ENCODE results near the gene HNRNPUL2. TPM values are rescaled to one million over a fixed set of nuclear protein-coding genes. Genes with fewer than 3 reads are reported as not detected.
A peak's percentile ranks its signal among the peaks of the same experiment; 100 is the strongest.

Gene HNRNPUL2
- polyA plus RNA-seq, 3 donors, result 0.33 to 13.8 (median 0.88) TPM

DNA sequence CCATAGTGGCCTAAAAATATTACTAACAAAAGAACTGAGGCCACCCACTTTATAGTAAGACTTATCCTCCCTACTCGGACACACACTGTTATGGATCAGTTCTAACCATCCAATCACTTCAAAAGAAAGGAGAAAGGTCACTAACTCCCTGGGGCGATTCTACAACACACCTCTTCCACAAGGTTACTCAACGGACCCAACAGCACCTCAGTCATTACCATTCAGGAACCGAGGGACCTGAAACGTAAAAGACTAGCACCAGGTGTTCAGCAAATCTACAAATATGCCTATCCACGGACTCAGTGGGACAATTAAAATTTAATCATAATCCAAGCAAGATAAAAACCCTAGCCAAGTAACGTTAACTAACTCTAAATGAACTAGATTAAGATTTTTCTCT lies 1.6 kb downstream of the HNRNPUL2 start:
- peaks cover 37 to 43% of the 10 kb centered on the region in 2 donors for H3K36me3 ChIP-seq (replicated peaks in 1 of 2; ENCODE audit: control insufficient read depth in 1 of 2, insufficient read depth in 2 of 2, low read length in 2 of 2)
- peaks cover 37 to 43% of the 10 kb centered on the region in 2 donors for H3K36me3 Mint-ChIP-seq
- intact Hi-C loops (cut with micrococcal nuclease), result loop anchor here (1.0 to 5.0 kb wide), 2 partner anchors 15 to 47 kb away; partner anchors contain the start of gene TAF6L (in 2 of the 2)
- peaks cover 43% of the 10 kb centered on the region for H3K4me1 Mint-ChIP-seq
- H3K9ac ChIP-seq (ENCODE audit: insufficient read depth, low read length, poor library complexity, severe bottlenecking), result peak overlapping the region; percentile 91
- H3K27ac ChIP-seq (ENCODE audit: low read depth in 1 of 2, low read length in 2 of 2), result peak overlapping the region; percentile 88 to 91
- peak overlapping the region; percentile 100 for H3K4me2 ChIP-seq (replicated peaks; ENCODE audit: extremely low read depth, low read length, poor library complexity, severe bottlenecking)
- DNase-seq, result no peak
- H2AFZ ChIP-seq (ENCODE audit: insufficient read depth, low read depth, low read length, poor library complexity, severe bottlenecking), result no peak overlapping the region
- TF ChIP-seq CTCF (IDR thresholded peaks at IDR 0.05), result no peak
- no peaks in the 10 kb centered on the region for H3K27me3 ChIP-seq (ENCODE audit: control insufficient read depth in 2 of 2, insufficient read depth in 2 of 2, low read length in 2 of 2)
- H4K20me1 ChIP-seq (ENCODE audit: insufficient read depth, low read length), result peaks cover 60% of the 10 kb centered on the region
- H3K4me3 ChIP-seq (replicated peaks in 1 of 3; ENCODE audit: low read depth in 2 of 3, low read length in 3 of 3), result peak overlapping the region; percentile 84 to 97 (median 91)
- peaks cover 82% of the 10 kb centered on the region for H3K79me2 ChIP-seq (ENCODE audit: insufficient read depth, low read length)
- peaks cover 0 to 3% (median 0%) of the 10 kb centered on the region in 7 donors for H3K9me3 Mint-ChIP-seq
- no peaks in the 10 kb centered on the region for H3K27me3 Mint-ChIP-seq (ENCODE audit: low read depth in 3 of 3)
- peaks cover 36 to 45% of the 10 kb centered on the region in 2 donors for H3K4me1 ChIP-seq (ENCODE audit: control insufficient read depth in 1 of 2, insufficient read depth in 2 of 2, low read length in 2 of 2)
- H3K27ac Mint-ChIP-seq, result peak overlapping the region; percentile 32 to 98 (median 92)
- H3K9me3 ChIP-seq (replicated peaks in 1 of 2; ENCODE audit: control insufficient read depth in 1 of 2, insufficient read depth in 1 of 2, low read length in 2 of 2), result no peaks in the 10 kb centered on the region
- WGBS (ENCODE audit: insufficient coverage), result 2% methylated on average over 7 of the region's 7 CpGs
- H3K4me3 Mint-ChIP-seq, result peak overlapping the region; percentile 91 to 98

DNA sequence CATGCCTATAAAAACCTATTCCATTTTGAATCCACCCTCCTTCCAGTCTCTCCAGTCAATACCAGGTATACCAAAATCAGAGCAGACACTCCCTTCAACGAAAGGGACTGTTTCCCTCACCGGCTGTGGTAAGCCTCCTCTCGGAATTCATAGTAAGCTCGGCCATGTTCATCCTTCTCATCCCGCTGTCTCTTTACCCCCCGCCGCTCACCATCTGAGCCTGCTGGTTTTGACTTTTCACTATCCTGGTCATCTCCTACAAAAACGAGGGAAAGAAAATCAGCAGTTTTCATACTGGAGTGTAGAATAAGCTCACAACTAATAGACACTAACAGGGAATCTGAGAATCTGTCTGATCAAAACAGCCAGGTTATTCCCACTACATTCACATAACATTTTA lies 3.1 kb downstream of the HNRNPUL2 start:
- H3K27ac ChIP-seq (ENCODE audit: low read depth in 1 of 2, low read length in 2 of 2), result peak overlapping the region in 1 of 2 donors; percentile 6
- Mint-ChIP-seq H3K36me3 (peaks cover 48 to 58% of the 10 kb centered on the region in 2 donors), H3K27ac (peak overlapping the region in 3 of 7 donors; percentile 4 to 87 (median 19)), H3K9me3 (peaks cover 0 to 3% (median 0%) of the 10 kb centered on the region in 7 donors), H3K4me1 (peaks cover 31% of the 10 kb centered on the region), H3K4me3 (no peak overlapping the region), H3K27me3 (ENCODE audit: low read depth in 3 of 3) (no peaks in the 10 kb centered on the region)
- DNase-seq, result no peak
- no peak overlapping the region for H3K4me3 ChIP-seq (replicated peaks in 1 of 3; ENCODE audit: low read depth in 2 of 3, low read length in 3 of 3)
- peaks cover 73% of the 10 kb centered on the region for H4K20me1 ChIP-seq (ENCODE audit: insufficient read depth, low read length)
- intact Hi-C loops (cut with micrococcal nuclease), result no loop called here
- no peak for TF ChIP-seq CTCF (IDR thresholded peaks at IDR 0.05)
- H3K27me3 ChIP-seq (ENCODE audit: control insufficient read depth in 2 of 2, insufficient read depth in 2 of 2, low read length in 2 of 2), result no peaks in the 10 kb centered on the region
- no peak overlapping the region for H2AFZ ChIP-seq (ENCODE audit: insufficient read depth, low read depth, low read length, poor library complexity, severe bottlenecking)
- peaks cover 25 to 36% of the 10 kb centered on the region in 2 donors for H3K4me1 ChIP-seq (ENCODE audit: control insufficient read depth in 1 of 2, insufficient read depth in 2 of 2, low read length in 2 of 2)
- no peak overlapping the region for H3K4me2 ChIP-seq (replicated peaks; ENCODE audit: extremely low read depth, low read length, poor library complexity, severe bottlenecking)
- peaks cover 80% of the 10 kb centered on the region for H3K79me2 ChIP-seq (ENCODE audit: insufficient read depth, low read length)
- H3K36me3 ChIP-seq (replicated peaks in 1 of 2; ENCODE audit: control insufficient read depth in 1 of 2, insufficient read depth in 2 of 2, low read length in 2 of 2), result peaks cover 51 to 57% of the 10 kb centered on the region in 2 donors
- H3K9ac ChIP-seq (ENCODE audit: insufficient read depth, low read length, poor library complexity, severe bottlenecking), result no peak overlapping the region
- no peaks in the 10 kb centered on the region for H3K9me3 ChIP-seq (replicated peaks in 1 of 2; ENCODE audit: control insufficient read depth in 1 of 2, insufficient read depth in 1 of 2, low read length in 2 of 2)
- 89% methylated on average over 5 of the region's 8 CpGs for WGBS (ENCODE audit: insufficient coverage)
